HG03139 (cell line): ENCODE results near the gene CLASP2.
"Not testable (repeated sequence)": the region's sequence is repeated elsewhere in the genome, so short reads cannot be mapped to it uniquely, and the experiment has no call there.

ENCODE experiments used
- ATAC-seq: cut with Tn5 transposase; IDR thresholded peaks from one replicate; pipeline ENCODE4 v1.9.1; 2021; ENCODE audit not compliant: unreplicated experiment

CLASP2 gene

GRCh38 chr3:33717866-33718594 lies at the start of gene CLASP2:
CLASP2 (minus strand) TSS chr3:33718254; CDS start chr3:33718002, 252 bp downstream.
- ATAC-seq: peak; percentile 95

- no peak for ATAC-seq
These were observed 40.8 kb upstream of the CLASP2 start for GRCh38 chr3:33758864-33759263.

GRCh38 chr3:33758281-33758680 lies 40.2 kb upstream of the CLASP2 start:
- ATAC-seq: no peak

- not testable (repeated sequence) for ATAC-seq
These were observed 36.3 kb upstream of the CLASP2 start for GRCh38 chr3:33754391-33754790.

GRCh38 chr3:33751336-33751735 lies 33.3 kb upstream of the CLASP2 start:
- ATAC-seq: no peak

- ATAC-seq: no peak
These were observed 32.1 kb upstream of the CLASP2 start for GRCh38 chr3:33750211-33750548.

- ATAC-seq: no peak
These were observed 31.6 kb upstream of the CLASP2 start for GRCh38 chr3:33749546-33750210.

- ATAC-seq: no peak
These were observed 28.5 kb upstream of the CLASP2 start for GRCh38 chr3:33746416-33747116.

GRCh38 chr3:33737146-33737545 lies 19.1 kb upstream of the CLASP2 start:
- no peak for ATAC-seq

- ATAC-seq: no peak
These were observed 14.3 kb upstream of the CLASP2 start for GRCh38 chr3:33732394-33732793.

GRCh38 chr3:33729993-33730392 lies 11.9 kb upstream of the CLASP2 start:
- ATAC-seq: no peak

- no peak for ATAC-seq
These were observed 6.2 kb upstream of the CLASP2 start for GRCh38 chr3:33724256-33724655.

- ATAC-seq: no peak
These were observed 4.7 kb upstream of the CLASP2 start for GRCh38 chr3:33722626-33723370.

GRCh38 chr3:33722191-33722590 lies 4.1 kb upstream of the CLASP2 start:
- ATAC-seq: no peak

GRCh38 chr3:33718595-33718907 lies 497 bp upstream of the CLASP2 start:
- ATAC-seq: no peak

- peak; percentile 47 for ATAC-seq
These were observed 513 bp downstream of the CLASP2 start for GRCh38 chr3:33717616-33717865.

GRCh38 chr3:33716227-33716626 lies 1.8 kb downstream of the CLASP2 start:
- ATAC-seq: no peak

- ATAC-seq: no peak
These were observed 7.0 kb downstream of the CLASP2 start for GRCh38 chr3:33711100-33711499.

GRCh38 chr3:33706056-33706455 lies 12.0 kb downstream of the CLASP2 start:
- ATAC-seq: no peak

- ATAC-seq: no peak
These were observed 13.2 kb downstream of the CLASP2 start for GRCh38 chr3:33704891-33705290.

GRCh38 chr3:33699275-33699674 lies 18.8 kb downstream of the CLASP2 start:
- no peak for ATAC-seq

- ATAC-seq: no peak
These were observed 23.1 kb downstream of the CLASP2 start for GRCh38 chr3:33694944-33695343.
